NCI-H2196 (cell line): ENCODE results near the gene MMP17.
"Not testable (repeated sequence)": the region's sequence is repeated elsewhere in the genome, so short reads cannot be mapped to it uniquely, and the experiment has no call there.

ENCODE experiments used
- DNase-seq: peaks from one replicate; lab custom pipeline; 2025; ENCODE audit not compliant: unreplicated experiment; lab: John Stamatoyannopoulos, UW

The MMP17 gene

GRCh38 chr12:131862994-131863710, 35.0 kb downstream of the MMP17 start:
- no peak for DNase-seq

GRCh38 chr12:131863711-131864396, 35.7 kb downstream of the MMP17 start:
- DNase-seq: no peak

- no peak for DNase-seq
Measured at GRCh38 chr12:131864469-131864868, 36.3 kb downstream of the MMP17 start.

DNA sequence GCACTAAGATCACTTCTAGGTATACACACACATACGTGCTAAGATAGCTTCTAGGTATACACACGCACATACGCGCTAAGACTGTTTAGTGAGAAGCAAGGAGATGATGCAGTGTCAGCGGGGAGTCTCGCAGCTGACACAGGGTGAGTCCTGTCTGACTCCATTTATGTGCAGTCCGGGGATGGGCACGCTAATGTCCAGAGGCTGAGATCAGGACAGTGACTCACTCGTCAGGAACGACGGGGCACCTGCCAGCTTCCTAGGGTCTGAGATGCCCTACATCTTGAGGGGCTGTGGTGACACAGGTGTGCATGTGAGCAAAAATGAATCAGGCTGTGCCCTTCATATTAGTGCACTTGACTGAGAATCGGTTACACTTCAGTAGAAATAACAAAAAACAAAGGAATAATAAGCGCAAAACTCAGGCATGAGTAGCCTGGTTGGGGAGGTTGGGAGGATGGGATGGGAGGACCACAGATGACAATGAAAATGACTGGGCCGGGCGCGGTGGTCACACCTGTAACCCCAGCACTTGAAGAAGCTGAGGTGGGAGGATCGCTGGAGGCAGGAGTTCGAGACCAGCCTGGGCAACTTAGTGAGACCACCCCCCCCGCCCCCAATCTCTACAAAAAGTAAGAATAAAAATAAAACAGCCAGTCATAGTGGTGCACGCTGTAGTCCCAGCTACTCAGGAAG, 37.1 kb downstream of the MMP17 start:
- DNase-seq: no peak

GRCh38 chr12:131867471-131867870, 39.3 kb downstream of the MMP17 start:
- no peak for DNase-seq

DNA sequence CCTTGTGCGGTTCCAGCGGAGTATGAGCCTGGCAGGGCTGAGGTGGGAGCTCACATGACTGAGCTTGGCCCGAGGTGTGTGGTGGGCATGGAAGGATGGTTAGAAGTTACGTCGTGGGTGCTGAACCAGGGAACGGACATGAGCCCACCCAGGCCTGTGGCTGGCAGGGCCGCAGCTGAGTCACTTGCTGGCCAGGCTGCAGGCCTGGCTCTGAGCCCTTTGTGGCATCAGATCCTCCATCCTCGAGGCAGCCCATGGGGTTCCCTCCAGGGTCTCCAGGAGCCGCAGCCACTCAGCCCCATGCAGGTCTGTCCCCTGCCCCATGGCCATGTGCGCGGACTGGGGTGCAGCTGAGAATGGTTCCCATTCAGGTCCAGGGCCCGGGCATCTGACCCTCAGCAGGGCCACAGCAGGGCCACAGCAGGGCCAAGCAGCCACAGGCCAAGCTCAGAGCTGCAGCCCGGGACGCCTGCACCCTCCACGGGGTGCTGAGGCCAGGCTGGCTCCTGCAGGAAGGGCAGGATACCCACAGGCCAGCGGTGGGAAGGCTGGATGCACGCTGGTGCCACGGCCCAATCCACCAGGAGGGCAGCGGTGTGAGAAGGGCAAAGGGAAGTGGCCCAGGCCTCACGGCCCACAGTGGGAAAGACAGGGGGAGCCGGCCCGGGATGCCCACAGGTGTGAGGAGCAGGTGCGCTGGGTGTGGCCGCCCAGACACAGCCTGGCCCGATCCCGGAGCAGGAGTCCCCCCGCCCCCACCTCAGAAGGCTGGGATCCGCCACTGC, 39.9 kb downstream of the MMP17 start:
- no peak for DNase-seq

- no peak for DNase-seq
Measured at GRCh38 chr12:131869871-131870418, 41.8 kb downstream of the MMP17 start.

GRCh38 chr12:131871677-131872076, 43.5 kb downstream of the MMP17 start:
- no peak for DNase-seq

GRCh38 chr12:131872154-131873051, 44.2 kb downstream of the MMP17 start:
- DNase-seq: no peak

DNA sequence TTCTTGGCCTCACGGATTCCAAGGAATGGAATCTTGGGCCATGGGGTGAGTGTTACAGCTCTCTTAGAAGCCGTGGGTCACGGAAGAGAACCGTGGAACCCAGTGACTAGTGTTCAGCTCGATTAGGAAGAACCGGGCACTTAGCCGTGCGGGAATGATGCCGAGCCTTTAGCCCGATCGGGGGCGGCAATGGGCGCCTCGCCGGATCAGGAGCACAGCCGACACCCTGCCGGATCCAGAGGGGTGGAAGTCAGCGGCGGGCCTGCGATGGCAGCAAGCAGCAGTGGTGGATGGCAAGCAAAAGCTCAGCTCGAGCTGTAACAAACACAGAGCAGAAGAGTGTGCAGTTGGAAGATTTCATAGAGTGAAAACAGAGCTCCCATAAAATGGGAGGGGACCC, 45.1 kb downstream of the MMP17 start:
- DNase-seq: no peak

DNA sequence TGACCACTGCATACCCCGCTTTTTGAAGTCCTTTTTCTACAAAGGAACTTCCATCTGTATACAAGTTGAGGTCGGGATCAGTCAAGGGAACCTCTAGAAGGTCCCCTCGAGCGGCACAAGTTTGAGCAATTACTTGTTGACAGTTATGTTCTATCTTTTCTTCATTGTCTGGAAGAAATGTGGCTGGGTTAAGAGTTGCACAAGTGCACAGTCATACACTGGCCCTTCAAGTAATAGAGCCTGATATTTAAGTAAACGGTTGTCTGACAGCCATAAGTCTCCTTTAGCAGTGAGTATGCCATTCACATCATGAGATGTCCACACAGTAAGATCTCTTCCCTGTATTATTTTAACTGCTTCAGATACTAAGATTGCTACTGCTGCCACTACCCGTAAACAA, 46.8 kb downstream of the MMP17 start:
- DNase-seq: not testable (repeated sequence)

DNA sequence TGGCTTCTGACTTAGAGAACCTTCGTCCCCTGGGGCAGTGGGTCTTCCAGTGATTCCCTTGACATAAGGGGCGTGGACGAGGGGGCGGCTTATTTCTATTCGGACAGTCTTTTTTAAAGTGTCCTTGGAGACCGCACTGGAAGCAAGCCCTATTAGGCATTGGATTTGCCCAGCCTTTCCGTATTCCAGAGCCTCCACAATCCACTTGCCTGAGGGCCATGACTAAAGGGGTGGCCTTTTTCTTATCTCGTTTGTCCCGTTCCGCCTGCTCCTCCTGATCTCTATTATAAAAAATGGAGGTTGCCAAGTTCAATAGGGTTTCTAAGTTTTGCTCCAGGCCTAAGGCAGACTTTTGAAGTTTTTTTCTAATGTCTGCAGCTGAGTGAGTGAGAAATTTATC, 49.0 kb downstream of the MMP17 start:
- not testable (repeated sequence) for DNase-seq

DNA sequence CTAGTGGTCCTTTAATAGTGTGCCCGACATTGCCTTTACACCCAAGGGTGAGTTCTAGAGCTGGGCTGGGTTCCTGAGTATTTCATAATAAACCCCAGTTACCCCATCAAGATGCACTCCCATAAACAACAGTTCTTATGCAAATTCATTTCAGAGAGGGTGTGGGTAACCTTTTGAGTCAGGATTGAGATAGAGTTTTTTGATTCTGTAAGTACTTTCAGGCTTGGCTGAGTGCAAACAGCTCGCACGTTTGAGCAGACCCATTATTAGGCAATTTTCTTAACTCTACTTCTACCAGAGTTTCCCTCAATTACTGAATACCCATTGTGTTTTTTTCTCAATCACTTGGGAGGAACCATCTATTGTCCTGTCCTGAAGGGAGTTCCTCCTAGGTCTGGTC, 50.2 kb downstream of the MMP17 start:
- DNase-seq: not testable (repeated sequence)

DNA sequence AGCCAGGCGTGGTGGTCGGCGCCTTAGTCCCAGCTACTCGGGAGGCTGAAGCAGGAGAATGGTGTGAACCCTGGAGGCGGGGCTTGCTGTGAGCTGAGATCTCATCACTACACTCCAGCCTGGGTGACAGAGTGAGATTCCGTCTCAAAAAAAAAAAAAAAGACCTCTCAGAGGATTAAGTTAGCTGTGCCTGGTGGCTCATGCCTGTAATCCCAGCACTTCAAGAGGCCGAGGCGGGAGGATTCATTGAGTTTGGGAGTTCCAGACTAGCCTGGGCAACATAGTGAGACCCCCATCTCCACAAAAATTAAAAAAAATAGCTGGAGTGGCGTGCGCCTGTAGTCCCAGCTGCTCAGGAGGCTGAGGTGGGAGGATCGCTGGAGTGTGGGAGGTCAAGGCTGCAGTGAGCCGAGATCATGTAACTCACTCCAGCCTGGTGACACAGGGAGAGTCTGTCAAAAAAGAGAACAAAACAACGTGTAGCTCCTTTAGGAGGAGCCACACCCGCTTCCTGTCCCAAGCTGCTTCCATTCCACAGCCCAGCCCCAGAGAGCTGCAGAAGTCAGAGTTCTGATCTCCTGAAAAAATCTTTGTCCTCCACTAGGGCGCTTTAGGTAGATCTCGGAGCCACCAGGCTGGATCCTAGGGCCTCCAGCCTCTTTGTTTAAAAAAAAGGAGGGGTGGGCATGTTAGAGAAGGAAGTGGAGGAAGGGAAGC, 54.8 kb downstream of the MMP17 start:
- no peak for DNase-seq

GRCh38 chr12:131883521-131883900, 55.3 kb downstream of the MMP17 start:
- no peak for DNase-seq

- not testable (repeated sequence) for DNase-seq
Measured at GRCh38 chr12:131885076-131885475, 56.9 kb downstream of the MMP17 start.

DNA sequence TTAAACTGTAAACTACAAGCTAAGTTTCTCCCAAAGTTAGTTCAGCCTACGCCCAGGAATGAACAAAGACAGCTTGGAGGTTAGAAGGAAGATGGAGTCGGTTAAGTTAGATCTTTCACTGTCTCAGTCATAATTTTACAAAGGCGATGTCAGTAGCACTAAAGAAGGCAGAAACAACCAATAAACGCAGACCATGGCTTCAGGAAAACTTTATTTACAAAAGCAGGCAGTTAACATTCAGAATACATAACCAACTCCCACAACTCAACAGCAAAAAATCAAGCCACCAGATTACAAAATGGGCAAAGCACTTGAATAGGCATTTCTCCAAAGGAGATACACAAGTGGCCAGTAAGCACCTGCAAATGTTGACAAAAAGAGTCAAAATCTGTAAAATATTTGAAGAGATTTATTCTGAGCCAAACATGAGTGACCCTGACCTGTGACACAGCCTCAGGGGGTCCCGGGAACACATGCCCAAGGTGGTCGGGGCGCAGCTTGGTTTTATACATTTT, 57.4 kb downstream of the MMP17 start:
- DNase-seq: no peak

GRCh38 chr12:131891722-131892121, 63.5 kb downstream of the MMP17 start:
- DNase-seq: not testable (repeated sequence)
